GM04503 (cell line): Measurements from ENCODE around the gene HEXB.

Experiments
- DNase-seq: peaks from one replicate; pipeline ENCODE4 v3.0.0-alpha.2; 2012; ENCODE audit warnings: low read depth

Gene HEXB

GRCh38 chr5:74684900-74685851 is at the start of gene HEXB:
HEXB (plus strand) TSS chr5:74685233; CDS start chr5:74685261, 28 bp downstream.
- peak; percentile 21 for DNase-seq

- no peak for DNase-seq
Observed at GRCh38 chr5:74636149-74636548, 48.9 kb upstream of the HEXB start.

- DNase-seq, result no peak
Observed at GRCh38 chr5:74636552-74636951, 48.5 kb upstream of the HEXB start.

GRCh38 chr5:74638544-74638969 is 46.5 kb upstream of the HEXB start:
- no peak for DNase-seq

GRCh38 chr5:74638970-74639806 is 45.8 kb upstream of the HEXB start:
- no peak for DNase-seq

GRCh38 chr5:74639807-74640449 is 45.1 kb upstream of the HEXB start:
- DNase-seq, result no peak

- DNase-seq, result peak; percentile 40
Observed at GRCh38 chr5:74640450-74640953, 44.5 kb upstream of the HEXB start, which contains the start of gene ENC1. ENC1 (minus strand) TSS chr5:74640728; CDS start chr5:74636485, 4,243 bp downstream.

GRCh38 chr5:74640954-74641734 is 43.9 kb upstream of the HEXB start:
- DNase-seq, result no peak

GRCh38 chr5:74641735-74642542 is 43.1 kb upstream of the HEXB start:
- DNase-seq, result peak; percentile 58

GRCh38 chr5:74642543-74642863 is 42.5 kb upstream of the HEXB start:
- no peak for DNase-seq

GRCh38 chr5:74643111-74643562 is 41.9 kb upstream of the HEXB start:
- DNase-seq, result peak; percentile 91

- no peak for DNase-seq
Observed at GRCh38 chr5:74647096-74647495, 37.9 kb upstream of the HEXB start.

GRCh38 chr5:74648835-74649293 is 36.2 kb upstream of the HEXB start:
- DNase-seq, result no peak

GRCh38 chr5:74649421-74649973 is 35.5 kb upstream of the HEXB start:
- no peak for DNase-seq

- no peak for DNase-seq
Observed at GRCh38 chr5:74651710-74652109, 33.3 kb upstream of the HEXB start.

- no peak for DNase-seq
Observed at GRCh38 chr5:74652576-74652975, 32.5 kb upstream of the HEXB start.

GRCh38 chr5:74653991-74654390 is 31.0 kb upstream of the HEXB start:
- no peak for DNase-seq

GRCh38 chr5:74655206-74655605 is 29.8 kb upstream of the HEXB start:
- no peak for DNase-seq

- DNase-seq, result no peak
Observed at GRCh38 chr5:74655716-74656115, 29.3 kb upstream of the HEXB start.

- no peak for DNase-seq
Observed at GRCh38 chr5:74657165-74657564, 27.9 kb upstream of the HEXB start.
